Measurements from ENCODE around the gene TBX1. TPM values are rescaled to one million over a fixed set of nuclear protein-coding genes. Genes with fewer than 3 reads are reported as not detected.

The TBX1 gene
- total RNA-seq, 2 experiments from 2014 or later = 0.23 TPM; not detected in 1

DNA sequence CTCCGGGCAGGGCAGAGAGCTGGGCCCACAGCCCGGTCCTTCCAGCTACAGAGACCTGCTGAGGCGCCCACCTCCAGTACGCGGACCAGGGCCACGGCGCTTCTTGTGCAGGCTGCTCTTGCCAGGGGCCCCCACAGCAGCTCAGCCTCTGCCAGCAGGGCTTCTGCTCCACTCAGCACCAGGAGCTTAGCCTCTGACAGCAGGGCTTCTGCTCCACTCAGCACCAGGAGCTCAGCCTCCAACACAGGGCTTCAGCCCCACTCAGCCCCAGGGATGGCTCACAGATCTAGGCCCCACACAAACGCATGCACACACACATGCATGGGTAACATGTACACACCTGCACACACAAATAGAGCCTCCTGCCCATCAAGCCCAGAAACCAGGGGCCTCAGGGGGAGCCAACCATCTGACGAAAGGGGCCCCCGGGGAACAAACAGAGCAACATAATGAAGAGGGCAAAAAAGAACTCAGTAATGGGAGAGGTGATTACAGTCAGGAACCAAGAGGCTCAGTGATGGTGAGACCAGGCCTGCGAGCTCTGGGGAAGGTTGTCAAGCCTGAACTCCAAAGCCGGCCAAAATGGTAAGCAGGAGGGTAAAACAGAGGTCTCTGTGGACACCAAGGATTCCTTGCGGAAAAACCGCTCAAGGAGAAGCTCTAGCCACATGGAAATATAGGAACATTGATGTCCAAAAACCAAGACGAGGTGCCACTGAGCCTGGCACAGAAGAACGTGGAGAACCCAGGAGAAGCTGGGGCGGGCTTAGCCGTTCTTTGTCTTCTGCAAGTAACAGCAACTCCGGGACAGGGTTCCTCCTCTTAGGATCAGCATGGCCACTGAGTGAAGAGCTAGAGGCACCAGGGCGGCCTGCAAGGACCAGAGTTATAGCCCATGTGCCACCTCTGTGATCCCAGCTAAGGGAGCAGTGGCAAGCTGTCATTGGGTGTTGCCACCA lies 47.6 kb downstream of the TBX1 start:
- Histone ChIP-seq H3K4me3 (ENCODE audit: low read depth, low read length, poor library complexity, severe bottlenecking) (no peak overlapping the region), H3K36me3 (ENCODE audit: insufficient read depth, low read length) (no peaks in the 10 kb centered on the region), H4K20me1 (ENCODE audit: insufficient read depth, low read length) (no peaks in the 10 kb centered on the region), H3K9me2 (ENCODE audit: insufficient read depth, low read length) (no peaks in the 10 kb centered on the region), H3K4me1 (ENCODE audit: insufficient read depth, low read length, poor library complexity, severe bottlenecking) (no peaks in the 10 kb centered on the region), H3K27ac (ENCODE audit: low read depth, low read length, poor library complexity, severe bottlenecking) (no peak overlapping the region), H3K79me2 (ENCODE audit: insufficient read depth, low read depth, low read length) (no peaks in the 10 kb centered on the region), H2AFZ (ENCODE audit: low read length) (no peak overlapping the region), H3K9me3 (ENCODE audit: low read length) (no peaks in the 10 kb centered on the region), H3K4me2 (ENCODE audit: low read length) (no peak overlapping the region)
- DNase-seq (ENCODE audit: low spot score) = no peak
- intact Hi-C loops (cut with micrococcal nuclease; ENCODE audit: unreplicated experiment) = no loop called here
- ChIA-PET CTCF (ENCODE audit: unreplicated experiment) (no interaction called here), POLR2A (interaction anchor here (0.6 kb wide), 1 partner anchor 15 kb away, joined by 7 read pairs; no protein-coding TSS in a partner anchor)
- no TSS peak for BruUV-seq (replicated peaks)
- no peak for TF ChIP-seq EZH2phosphoT487 (IDR thresholded peaks at IDR 0.05; ENCODE audit: borderline replicate concordance, low read depth, low read length)
- TF ChIP-seq, protein P1, sequence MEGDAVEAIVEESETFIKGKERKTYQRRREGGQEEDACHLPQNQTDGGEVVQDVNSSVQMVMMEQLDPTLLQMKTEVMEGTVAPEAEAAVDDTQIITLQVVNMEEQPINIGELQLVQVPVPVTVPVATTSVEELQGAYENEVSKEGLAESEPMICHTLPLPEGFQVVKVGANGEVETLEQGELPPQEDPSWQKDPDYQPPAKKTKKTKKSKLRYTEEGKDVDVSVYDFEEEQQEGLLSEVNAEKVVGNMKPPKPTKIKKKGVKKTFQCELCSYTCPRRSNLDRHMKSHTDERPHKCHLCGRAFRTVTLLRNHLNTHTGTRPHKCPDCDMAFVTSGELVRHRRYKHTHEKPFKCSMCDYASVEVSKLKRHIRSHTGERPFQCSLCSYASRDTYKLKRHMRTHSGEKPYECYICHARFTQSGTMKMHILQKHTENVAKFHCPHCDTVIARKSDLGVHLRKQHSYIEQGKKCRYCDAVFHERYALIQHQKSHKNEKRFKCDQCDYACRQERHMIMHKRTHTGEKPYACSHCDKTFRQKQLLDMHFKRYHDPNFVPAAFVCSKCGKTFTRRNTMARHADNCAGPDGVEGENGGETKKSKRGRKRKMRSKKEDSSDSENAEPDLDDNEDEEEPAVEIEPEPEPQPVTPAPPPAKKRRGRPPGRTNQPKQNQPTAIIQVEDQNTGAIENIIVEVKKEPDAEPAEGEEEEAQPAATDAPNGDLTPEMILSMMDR (conservative IDR thresholded peaks at IDR 0.05; ENCODE audit: low read length) = no peak

DNA sequence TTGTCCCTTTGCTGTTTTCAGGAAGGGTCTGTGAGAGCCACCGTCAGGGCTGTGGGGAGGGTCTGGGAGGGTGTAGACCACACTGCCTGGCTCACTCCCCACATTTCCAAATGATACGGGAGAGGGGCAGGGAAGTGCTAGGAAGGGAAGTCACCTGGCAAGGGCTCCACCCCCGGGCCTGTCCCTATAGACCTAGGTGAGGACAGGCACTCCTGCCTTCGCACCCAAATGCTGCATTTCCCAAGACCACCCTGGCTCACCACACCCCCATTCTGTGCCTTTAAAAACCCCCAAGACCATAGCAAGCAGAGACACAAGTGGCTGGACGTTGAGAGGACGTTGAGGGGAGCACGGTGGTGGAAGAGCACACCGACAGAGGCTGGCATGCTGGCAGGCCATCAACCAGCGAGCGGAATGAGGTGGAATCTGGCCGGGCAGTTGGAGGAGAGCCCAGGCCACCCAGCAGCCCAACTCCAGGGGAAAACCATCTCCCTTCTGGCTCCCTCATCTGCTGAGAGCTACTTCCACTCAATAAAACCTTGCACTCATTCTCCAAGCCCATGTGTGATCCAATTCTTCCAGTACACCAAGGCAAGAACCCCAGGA lies 48.4 kb downstream of the TBX1 start:
- no peak overlapping the region for H2AFZ ChIP-seq (ENCODE audit: low read length)
- H3K27ac ChIP-seq (ENCODE audit: low read depth, low read length, poor library complexity, severe bottlenecking) = no peak overlapping the region
- TF ChIP-seq, protein P1 (conservative IDR thresholded peaks at IDR 0.05; ENCODE audit: low read length) = no peak
- TF ChIP-seq EZH2phosphoT487 (IDR thresholded peaks at IDR 0.05; ENCODE audit: borderline replicate concordance, low read depth, low read length) = no peak
- intact Hi-C loops (cut with micrococcal nuclease; ENCODE audit: unreplicated experiment) = no loop called here
- no peak for DNase-seq (ENCODE audit: low spot score)
- no peak overlapping the region for H3K4me3 ChIP-seq (ENCODE audit: low read depth, low read length, poor library complexity, severe bottlenecking)
- no TSS peak for BruUV-seq (replicated peaks)
- H3K4me2 ChIP-seq (ENCODE audit: low read length) = no peak overlapping the region
- H4K20me1 ChIP-seq (ENCODE audit: insufficient read depth, low read length) = no peaks in the 10 kb centered on the region
- no peaks in the 10 kb centered on the region for H3K4me1 ChIP-seq (ENCODE audit: insufficient read depth, low read length, poor library complexity, severe bottlenecking)
- POLR2A ChIA-PET = interaction anchor here (0.9 kb wide), 1 partner anchor 36 kb away, joined by 3 read pairs; no protein-coding TSS in a partner anchor
- no peaks in the 10 kb centered on the region for H3K36me3 ChIP-seq (ENCODE audit: insufficient read depth, low read length)
- H3K79me2 ChIP-seq (ENCODE audit: insufficient read depth, low read depth, low read length) = no peaks in the 10 kb centered on the region
- H3K9me2 ChIP-seq (ENCODE audit: insufficient read depth, low read length) = no peaks in the 10 kb centered on the region
- no peaks in the 10 kb centered on the region for H3K9me3 ChIP-seq (ENCODE audit: low read length)
- CTCF ChIA-PET (ENCODE audit: unreplicated experiment) = no interaction called here
